ENCODE data around the gene KIT. TPM values are rescaled to one million over a fixed set of nuclear protein-coding genes. Genes with fewer than 3 reads are reported as not detected.

Gene KIT
- total RNA-seq, 1 donor from 2014 or later = 7.4 TPM

DNA sequence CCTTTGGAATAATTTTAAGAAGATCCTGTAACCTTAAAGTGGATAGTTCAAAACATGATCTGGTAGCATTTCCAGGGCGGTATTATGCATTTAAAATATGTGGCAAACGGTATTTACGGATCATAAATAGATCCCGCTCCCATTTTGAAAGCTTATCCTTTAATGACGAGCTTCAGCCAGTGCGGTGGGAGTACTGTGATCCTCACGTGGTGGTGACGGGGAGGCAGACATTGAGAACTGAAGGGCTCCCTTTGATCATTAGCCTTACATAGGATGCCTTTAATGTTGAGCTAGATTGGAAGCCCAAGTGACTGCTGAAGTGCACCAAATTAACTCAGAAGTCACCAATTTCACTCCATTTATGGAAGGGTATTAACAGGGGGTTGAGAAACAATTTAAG is 56.9 kb downstream of the KIT start:
- Mint-ChIP-seq H3K27ac (no peak overlapping the region), H3K4me1 (peaks cover 1% of the 10 kb centered on the region), H3K9me3 (no peaks in the 10 kb centered on the region), H3K4me3 (no peak overlapping the region), H3K27me3 (ENCODE audit: low read depth) (no peaks in the 10 kb centered on the region), H3K36me3 (peaks cover under 1% of the 10 kb centered on the region)
- DNase-seq (ENCODE audit: low spot score in 2 of 2, unreplicated experiment in 2 of 2) = no peak
- TF ChIP-seq, protein P1, sequence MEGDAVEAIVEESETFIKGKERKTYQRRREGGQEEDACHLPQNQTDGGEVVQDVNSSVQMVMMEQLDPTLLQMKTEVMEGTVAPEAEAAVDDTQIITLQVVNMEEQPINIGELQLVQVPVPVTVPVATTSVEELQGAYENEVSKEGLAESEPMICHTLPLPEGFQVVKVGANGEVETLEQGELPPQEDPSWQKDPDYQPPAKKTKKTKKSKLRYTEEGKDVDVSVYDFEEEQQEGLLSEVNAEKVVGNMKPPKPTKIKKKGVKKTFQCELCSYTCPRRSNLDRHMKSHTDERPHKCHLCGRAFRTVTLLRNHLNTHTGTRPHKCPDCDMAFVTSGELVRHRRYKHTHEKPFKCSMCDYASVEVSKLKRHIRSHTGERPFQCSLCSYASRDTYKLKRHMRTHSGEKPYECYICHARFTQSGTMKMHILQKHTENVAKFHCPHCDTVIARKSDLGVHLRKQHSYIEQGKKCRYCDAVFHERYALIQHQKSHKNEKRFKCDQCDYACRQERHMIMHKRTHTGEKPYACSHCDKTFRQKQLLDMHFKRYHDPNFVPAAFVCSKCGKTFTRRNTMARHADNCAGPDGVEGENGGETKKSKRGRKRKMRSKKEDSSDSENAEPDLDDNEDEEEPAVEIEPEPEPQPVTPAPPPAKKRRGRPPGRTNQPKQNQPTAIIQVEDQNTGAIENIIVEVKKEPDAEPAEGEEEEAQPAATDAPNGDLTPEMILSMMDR (IDR thresholded peaks at IDR 0.05; ENCODE audit: unreplicated experiment) = no peak

GRCh38 chr4:54716478-54717065 is 58.8 kb downstream of the KIT start:
- Mint-ChIP-seq H3K36me3 (no peaks in the 10 kb centered on the region), H3K27me3 (ENCODE audit: low read depth) (no peaks in the 10 kb centered on the region), H3K9me3 (no peaks in the 10 kb centered on the region), H3K4me3 (no peak overlapping the region), H3K4me1 (peaks cover 1% of the 10 kb centered on the region), H3K27ac (no peak overlapping the region)
- no peak for DNase-seq (ENCODE audit: low spot score in 2 of 2, unreplicated experiment in 2 of 2)
- TF ChIP-seq, protein P1 (IDR thresholded peaks at IDR 0.05; ENCODE audit: unreplicated experiment) = no peak

DNA sequence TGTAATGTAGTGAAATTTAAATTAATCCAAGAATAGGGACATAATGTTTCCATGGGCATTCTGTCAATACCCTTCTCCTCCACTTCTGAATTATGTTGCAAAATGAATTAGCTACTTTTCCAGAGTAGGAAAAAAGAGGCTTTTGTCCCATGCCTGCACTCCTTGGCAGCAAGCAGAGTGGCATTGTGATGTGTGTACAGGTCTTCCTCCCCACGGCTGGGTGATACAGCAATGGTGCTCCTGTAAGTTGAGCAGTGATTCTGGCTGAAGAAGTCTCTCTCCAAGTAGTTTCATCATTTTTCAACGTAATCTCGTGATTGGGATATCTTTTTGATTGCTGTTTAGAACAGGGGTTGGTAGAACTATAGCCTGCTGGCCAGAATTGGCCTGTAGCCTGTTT is 59.9 kb downstream of the KIT start:
- TF ChIP-seq, protein P1 (IDR thresholded peaks at IDR 0.05; ENCODE audit: unreplicated experiment) = no peak
- no peaks in the 10 kb centered on the region for H3K9me3 Mint-ChIP-seq
- peaks cover 1% of the 10 kb centered on the region for H3K4me1 Mint-ChIP-seq
- H3K27ac Mint-ChIP-seq = no peak overlapping the region
- DNase-seq (ENCODE audit: low spot score in 2 of 2, unreplicated experiment in 2 of 2) = no peak
- no peaks in the 10 kb centered on the region for H3K27me3 Mint-ChIP-seq (ENCODE audit: low read depth)
- no peaks in the 10 kb centered on the region for H3K36me3 Mint-ChIP-seq
- H3K4me3 Mint-ChIP-seq = no peak overlapping the region

DNA sequence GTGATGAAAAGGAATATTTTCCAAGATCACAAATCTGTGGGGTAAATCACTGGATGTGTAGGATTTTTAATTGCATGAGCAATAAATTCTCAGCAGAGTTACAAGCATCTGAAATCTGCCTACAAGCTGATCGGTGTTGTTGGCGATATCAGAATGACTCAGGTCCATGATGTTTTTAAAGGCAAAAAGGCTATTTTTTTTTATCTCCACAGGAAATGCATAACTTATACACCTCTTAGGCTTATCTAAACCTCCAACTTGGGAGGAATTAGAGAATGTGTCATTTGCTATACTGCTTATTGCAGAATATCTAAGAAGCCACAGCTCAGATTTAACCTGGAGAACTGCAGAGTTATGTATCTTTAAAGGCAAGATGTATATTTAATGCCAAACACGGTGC is 61.6 kb downstream of the KIT start:
- peaks cover 3% of the 10 kb centered on the region for H3K4me1 Mint-ChIP-seq
- no peak for DNase-seq (ENCODE audit: low spot score in 2 of 2, unreplicated experiment in 2 of 2)
- H3K27ac Mint-ChIP-seq = no peak overlapping the region
- H3K27me3 Mint-ChIP-seq (ENCODE audit: low read depth) = no peaks in the 10 kb centered on the region
- no peak overlapping the region for H3K4me3 Mint-ChIP-seq
- TF ChIP-seq, protein P1 (IDR thresholded peaks at IDR 0.05; ENCODE audit: unreplicated experiment) = no peak
- H3K9me3 Mint-ChIP-seq = no peaks in the 10 kb centered on the region
- no peaks in the 10 kb centered on the region for H3K36me3 Mint-ChIP-seq

DNA sequence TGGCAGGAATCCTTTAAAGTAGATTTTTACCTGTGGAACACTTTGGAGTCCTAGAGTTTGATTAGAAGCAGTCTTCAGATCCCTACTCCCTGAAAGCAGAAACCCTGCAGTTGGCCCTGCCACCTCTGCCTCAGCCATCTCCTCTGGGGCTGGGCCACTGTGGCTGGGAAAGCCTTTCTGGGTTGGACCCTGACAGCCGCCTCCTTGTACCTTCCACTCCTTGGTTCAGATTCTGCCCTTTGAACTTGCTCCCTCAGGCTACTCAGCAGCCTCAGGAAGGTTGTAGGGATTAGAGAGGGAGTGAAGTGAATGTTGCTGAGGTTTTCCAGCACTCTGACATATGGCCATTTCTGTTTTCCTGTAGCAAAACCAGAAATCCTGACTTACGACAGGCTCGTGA is 65.5 kb downstream of the KIT start:
- H3K27ac Mint-ChIP-seq = no peak overlapping the region
- no peak for DNase-seq (ENCODE audit: low spot score in 2 of 2, unreplicated experiment in 2 of 2)
- TF ChIP-seq, protein P1 (IDR thresholded peaks at IDR 0.05; ENCODE audit: unreplicated experiment) = no peak
- H3K4me3 Mint-ChIP-seq = no peak overlapping the region
- peaks cover 2% of the 10 kb centered on the region for H3K4me1 Mint-ChIP-seq
- no peaks in the 10 kb centered on the region for H3K36me3 Mint-ChIP-seq
- H3K9me3 Mint-ChIP-seq = no peaks in the 10 kb centered on the region
- no peaks in the 10 kb centered on the region for H3K27me3 Mint-ChIP-seq (ENCODE audit: low read depth)

DNA sequence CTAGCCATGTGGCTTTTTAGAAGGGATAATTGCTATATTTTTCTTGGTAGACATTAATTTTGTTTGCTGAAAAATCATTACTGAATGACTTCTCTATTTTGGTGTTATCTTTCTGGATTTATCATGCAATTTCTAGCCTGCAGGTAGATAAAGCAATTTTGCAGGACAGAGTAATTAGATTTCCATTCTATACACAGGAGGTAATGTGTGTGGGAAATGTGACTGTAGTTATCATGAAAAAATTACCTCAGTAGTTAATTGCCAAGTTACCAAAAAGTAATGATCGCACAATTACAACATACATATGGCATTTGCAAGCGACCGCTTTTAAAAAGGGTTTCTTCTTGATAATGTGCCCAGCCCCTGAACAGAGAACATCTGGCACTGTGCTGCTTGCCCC is 66.1 kb downstream of the KIT start:
- H3K27ac Mint-ChIP-seq = no peak overlapping the region
- H3K9me3 Mint-ChIP-seq = no peaks in the 10 kb centered on the region
- no peak for DNase-seq (ENCODE audit: low spot score in 2 of 2, unreplicated experiment in 2 of 2)
- H3K27me3 Mint-ChIP-seq (ENCODE audit: low read depth) = no peaks in the 10 kb centered on the region
- H3K4me1 Mint-ChIP-seq = peaks cover 2% of the 10 kb centered on the region
- no peaks in the 10 kb centered on the region for H3K36me3 Mint-ChIP-seq
- H3K4me3 Mint-ChIP-seq = no peak overlapping the region
- TF ChIP-seq, protein P1 (IDR thresholded peaks at IDR 0.05; ENCODE audit: unreplicated experiment) = no peak

Measured in mesothelial cell of epicardium (in vitro differentiated cells).